ENCODE data around the gene MAD1L1. TPM values are rescaled to one million over a fixed set of nuclear protein-coding genes. Genes with fewer than 3 reads are reported as not detected.
A peak's percentile ranks its signal among the peaks of the same experiment; 100 is the strongest.
"Not testable (repeated sequence)": the region's sequence is repeated elsewhere in the genome, so short reads cannot be mapped to it uniquely, and the experiment has no call there.

The MAD1L1 gene
- total RNA-seq, 6 experiments from 2014 or later: 15.1 to 37.4 (median 20.5) TPM

- TF ChIP-seq CTCF (IDR thresholded peaks at IDR 0.05) (no peak), POLR2A (IDR thresholded peaks at IDR 0.05) (no peak)
- Histone ChIP-seq H3K9me3 (no peaks in the 10 kb centered on the region), H3K27ac (no peak overlapping the region), H3K4me3 (no peak overlapping the region), H3K36me3 (no peaks in the 10 kb centered on the region), H3K4me1 (peaks cover 0 to 13% (median 6%) of the 10 kb centered on the region in 4 donors), H3K27me3 (no peaks in the 10 kb centered on the region)
- WGBS (ENCODE audit: insufficient coverage, low coverage, low lambda C conversion rate, missing lambda C conversion rate): no CpG with 5 or more reads among the region's 26 CpGs
- intact Hi-C loops (cut with DNase I): no loop called here
- DNase-seq: peak; percentile 15 to 52 (median 41)
- ATAC-seq: no peak
These were observed 388.3 kb downstream of the MAD1L1 start for GRCh38 chr7:1844336-1844950.

- no CpG with 5 or more reads among the region's 11 CpGs for WGBS (ENCODE audit: insufficient coverage, low coverage, low lambda C conversion rate, missing lambda C conversion rate)
- TF ChIP-seq POLR2A (IDR thresholded peaks at IDR 0.05) (no peak), CTCF (IDR thresholded peaks at IDR 0.05) (no peak)
- H3K4me3 ChIP-seq: no peak overlapping the region
- H3K27me3 ChIP-seq: no peaks in the 10 kb centered on the region
- peak in 2 of 3 donors; percentile 7 to 28 for DNase-seq
- H3K4me1 ChIP-seq: peaks cover 0 to 13% (median 6%) of the 10 kb centered on the region in 4 donors
- H3K27ac ChIP-seq: no peak overlapping the region
- no peak for ATAC-seq
- no peaks in the 10 kb centered on the region for H3K36me3 ChIP-seq
- no peaks in the 10 kb centered on the region for H3K9me3 ChIP-seq
- intact Hi-C loops (cut with DNase I): no loop called here
These were observed 388.8 kb downstream of the MAD1L1 start for GRCh38 chr7:1843921-1844335.

GRCh38 chr7:1843271-1843861 lies 389.4 kb downstream of the MAD1L1 start:
- intact Hi-C loops (cut with DNase I): no loop called here
- peak in 2 of 3 donors; percentile 11 to 33 for DNase-seq
- H3K4me3 ChIP-seq: no peak overlapping the region
- peaks cover 0 to 13% (median 6%) of the 10 kb centered on the region in 4 donors for H3K4me1 ChIP-seq
- H3K27ac ChIP-seq: peak overlapping the region in 1 of 3 donors; percentile 68
- H3K36me3 ChIP-seq: no peaks in the 10 kb centered on the region
- no peak for TF ChIP-seq CTCF (IDR thresholded peaks at IDR 0.05)
- TF ChIP-seq POLR2A (IDR thresholded peaks at IDR 0.05): no peak
- no peaks in the 10 kb centered on the region for H3K9me3 ChIP-seq
- no peaks in the 10 kb centered on the region for H3K27me3 ChIP-seq
- WGBS (ENCODE audit: insufficient coverage, low coverage, low lambda C conversion rate, missing lambda C conversion rate): 88% methylated on average over 13 of the region's 26 CpGs
- no peak for ATAC-seq

GRCh38 chr7:1842321-1843221 lies 390.2 kb downstream of the MAD1L1 start:
- Histone ChIP-seq H3K36me3 (no peaks in the 10 kb centered on the region), H3K9me3 (no peaks in the 10 kb centered on the region), H3K27me3 (no peaks in the 10 kb centered on the region), H3K4me3 (no peak overlapping the region), H3K27ac (peak overlapping the region in 2 of 3 donors; percentile 55 to 68), H3K4me1 (peaks cover 0 to 13% (median 6%) of the 10 kb centered on the region in 4 donors)
- DNase-seq (peak; percentile 81 to 88 (median 87)), ATAC-seq (peak; percentile 91 to 96 (median 94))
- WGBS (ENCODE audit: insufficient coverage, low coverage, low lambda C conversion rate, missing lambda C conversion rate): 43% methylated on average over 11 of the region's 31 CpGs
- peak; percentile 29 to 36 (median 34) for TF ChIP-seq CTCF (IDR thresholded peaks at IDR 0.05)
- no peak for TF ChIP-seq POLR2A (IDR thresholded peaks at IDR 0.05)
- intact Hi-C loops (cut with DNase I): no loop called here

- ATAC-seq; intact Hi-C loops (cut with DNase I); H3K36me3 ChIP-seq; H3K9me3 ChIP-seq; H3K4me3 ChIP-seq; H3K27me3 ChIP-seq: not testable (repeated sequence)
- peak in 2 of 3 donors; percentile 18 to 42 for DNase-seq
- Histone ChIP-seq H3K4me1 (peaks cover 0 to 13% (median 6%) of the 10 kb centered on the region in 4 donors), H3K27ac (peak overlapping the region in 2 of 3 donors; percentile 55 to 68)
- WGBS (ENCODE audit: insufficient coverage, low coverage, low lambda C conversion rate, missing lambda C conversion rate): 87% methylated on average over 16 of the region's 40 CpGs
These were observed 391.3 kb downstream of the MAD1L1 start for GRCh38 chr7:1841286-1842021.

GRCh38 chr7:1840744-1841143 lies 392.0 kb downstream of the MAD1L1 start:
- H3K4me1 ChIP-seq: peaks cover 0 to 13% (median 6%) of the 10 kb centered on the region in 4 donors
- ATAC-seq; intact Hi-C loops (cut with DNase I); H3K36me3 ChIP-seq; H3K4me3 ChIP-seq; H3K27me3 ChIP-seq; H3K27ac ChIP-seq; H3K9me3 ChIP-seq: not testable (repeated sequence)
- DNase-seq: peak in 1 of 3 donors; percentile 19
- no CpG with 5 or more reads among the region's 18 CpGs for WGBS (ENCODE audit: insufficient coverage, low coverage, low lambda C conversion rate, missing lambda C conversion rate)
